Measurements from ENCODE around the gene THAP4. TPM values are rescaled to one million over a fixed set of nuclear protein-coding genes. Genes with fewer than 3 reads are reported as not detected.
"Not testable (repeated sequence)": the region's sequence is repeated elsewhere in the genome, so short reads cannot be mapped to it uniquely, and the experiment has no call there.

THAP4 gene
- total RNA-seq, 1 donor from 2014 or later, result 84.5 TPM

DNA sequence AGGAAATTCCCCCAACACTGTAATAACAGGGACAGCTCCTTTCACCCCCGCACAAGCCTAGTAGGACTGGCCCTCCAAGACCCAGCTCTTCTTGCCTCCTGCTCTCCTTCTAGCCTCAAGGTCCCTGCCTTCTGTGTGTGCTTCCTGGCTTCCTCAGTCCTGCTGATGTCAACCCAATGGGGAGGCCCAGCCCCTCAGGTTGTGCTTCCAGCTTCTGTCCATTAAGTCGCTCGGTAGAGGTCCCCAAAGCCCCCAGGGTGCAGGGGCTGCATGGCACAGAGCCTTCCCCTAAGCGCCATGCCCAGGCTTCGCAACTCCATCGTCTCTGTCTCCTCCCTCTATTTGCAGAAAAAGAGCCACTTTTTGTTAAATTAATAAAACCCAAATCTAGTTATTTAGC is 39.4 kb downstream of the THAP4 start:
- ATAC-seq, result no peak
- no peak for DNase-seq
- intact Hi-C loops (cut with micrococcal nuclease), result no loop called here

- ATAC-seq (no peak), DNase-seq (no peak)
- intact Hi-C loops (cut with micrococcal nuclease), result no loop called here
These were observed 41.3 kb downstream of the THAP4 start for GRCh38 chr2:241595600-241596140.

DNA sequence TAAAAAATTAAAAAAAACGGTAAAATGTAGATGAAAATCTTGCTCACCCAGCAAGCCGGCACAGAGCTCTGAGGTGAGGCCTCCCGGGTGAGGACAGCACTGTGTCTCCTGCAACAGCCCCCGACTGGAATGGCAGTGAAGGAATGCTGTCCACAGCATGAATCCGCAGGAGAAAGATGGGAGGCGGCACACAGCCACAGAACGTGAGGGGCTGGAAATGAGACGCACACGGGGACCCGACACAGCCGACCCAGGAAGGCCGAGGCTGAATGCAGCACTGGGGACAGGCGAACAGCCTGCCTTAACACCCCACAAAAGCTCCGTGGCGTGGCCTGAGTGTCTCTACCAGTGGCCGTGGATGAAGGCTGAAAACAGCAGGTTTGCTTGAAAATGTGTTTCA is 43.7 kb downstream of the THAP4 start:
- intact Hi-C loops (cut with micrococcal nuclease), result no loop called here
- no peak for DNase-seq
- no peak for ATAC-seq

DNA sequence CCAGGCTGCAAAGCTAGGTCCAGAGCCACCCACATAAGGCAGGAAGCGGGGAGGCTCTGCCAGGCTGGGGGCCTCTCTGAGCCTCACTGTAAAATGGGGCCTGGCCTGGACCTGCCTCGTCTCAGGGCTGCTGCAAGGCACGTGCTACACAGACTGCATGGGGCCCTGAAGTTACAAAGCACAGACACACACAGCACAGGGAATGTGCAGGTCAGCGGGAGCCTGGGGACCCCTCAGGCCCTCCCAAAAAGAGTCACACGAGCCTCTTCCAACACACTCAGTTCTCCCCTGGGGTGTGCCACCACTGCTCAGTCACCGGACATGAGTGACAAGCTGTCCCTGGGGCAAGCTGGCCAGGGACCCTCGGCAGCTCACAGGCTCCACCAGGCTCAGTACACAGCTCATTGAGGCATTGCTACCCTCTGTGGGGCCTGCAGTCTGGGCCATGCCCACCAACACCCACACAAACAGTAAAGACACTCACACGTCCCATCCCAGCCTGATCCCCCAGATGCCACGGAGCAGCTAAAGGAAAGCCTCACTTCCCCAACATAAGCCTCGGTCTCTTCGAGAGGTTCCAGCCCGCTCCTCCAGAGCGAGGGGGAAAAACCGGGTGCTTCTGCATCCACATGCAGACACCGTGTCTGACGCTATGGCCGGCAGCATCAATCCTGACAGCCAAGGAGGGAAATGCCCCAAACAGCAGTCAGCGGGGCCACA is 44.7 kb downstream of the THAP4 start:
- intact Hi-C loops (cut with micrococcal nuclease), result no loop called here
- no peak for ATAC-seq
- no peak for DNase-seq

GRCh38 chr2:241590496-241591455 is 46.2 kb downstream of the THAP4 start:
- intact Hi-C loops (cut with micrococcal nuclease); DNase-seq; ATAC-seq: not testable (repeated sequence)

GRCh38 chr2:241589863-241590262 is 47.1 kb downstream of the THAP4 start:
- DNase-seq; intact Hi-C loops (cut with micrococcal nuclease); ATAC-seq: not testable (repeated sequence)

- no peak for ATAC-seq
- intact Hi-C loops (cut with micrococcal nuclease), result no loop called here
- DNase-seq, result no peak
These were observed 50.2 kb downstream of the THAP4 start for GRCh38 chr2:241586564-241587264.

GRCh38 chr2:241584436-241584835 is 52.5 kb downstream of the THAP4 start:
- no peak for DNase-seq
- ATAC-seq, result no peak
- intact Hi-C loops (cut with micrococcal nuclease), result no loop called here

GRCh38 chr2:241582806-241583205 is 54.2 kb downstream of the THAP4 start:
- ATAC-seq (no peak), DNase-seq (no peak)
- intact Hi-C loops (cut with micrococcal nuclease), result no loop called here

GRCh38 chr2:241582328-241582727 is 54.6 kb downstream of the THAP4 start:
- no peak for DNase-seq
- intact Hi-C loops (cut with micrococcal nuclease), result no loop called here
- ATAC-seq, result no peak

DNA sequence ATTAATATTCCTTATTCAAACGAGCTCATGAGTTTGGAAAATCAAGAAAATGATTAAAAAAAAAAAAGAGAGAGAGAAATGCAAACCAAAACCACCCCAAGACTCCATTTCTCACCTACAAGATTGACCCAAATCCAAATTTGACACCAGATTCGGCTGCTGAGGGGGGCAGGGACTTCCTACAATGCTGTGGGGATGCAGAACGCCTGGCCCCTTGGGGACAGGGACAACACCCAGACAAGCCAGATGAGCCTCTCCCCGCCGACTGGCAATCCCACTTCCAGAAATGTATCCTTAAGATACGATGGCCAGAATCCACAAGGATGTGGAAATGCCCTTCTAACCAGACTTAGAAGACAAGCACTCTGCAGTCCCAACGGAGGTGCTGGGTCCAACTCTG is 57.7 kb downstream of the THAP4 start:
- intact Hi-C loops (cut with micrococcal nuclease), result no loop called here
- no peak for ATAC-seq
- no peak for DNase-seq

DNA sequence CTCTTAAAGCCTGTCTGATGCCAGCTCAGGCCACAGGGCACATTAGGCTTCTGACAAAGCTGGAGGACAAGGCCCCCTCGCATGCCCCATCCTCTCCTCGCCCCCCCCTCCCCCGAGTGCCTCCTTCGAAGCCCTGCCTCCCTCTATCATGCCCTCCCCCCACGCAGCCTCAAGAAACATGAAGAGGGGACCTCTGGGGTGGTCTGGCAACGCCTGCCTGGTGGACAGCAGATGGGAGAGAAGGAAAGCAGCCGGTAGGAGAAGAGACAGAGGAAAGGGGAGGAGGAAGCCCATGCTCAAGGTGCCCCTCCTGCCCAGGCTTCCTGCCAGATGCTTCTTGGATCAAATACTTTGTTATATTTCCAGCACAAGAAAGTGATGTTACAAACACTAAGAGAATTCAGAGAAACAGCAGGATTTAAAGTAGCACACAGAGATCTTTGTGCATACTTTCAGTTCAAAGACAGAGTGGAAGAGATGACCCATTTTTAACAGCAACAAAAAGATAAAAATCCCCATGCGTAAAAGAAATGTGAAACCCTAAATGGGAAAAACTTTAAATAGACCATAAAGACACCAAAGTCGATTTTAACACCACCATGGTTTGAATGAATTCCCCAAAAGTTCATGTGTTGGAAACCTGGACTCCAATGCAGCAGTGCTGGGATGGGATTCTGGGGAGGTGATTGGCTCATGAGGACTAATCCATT is 59.4 kb downstream of the THAP4 start:
- intact Hi-C loops (cut with micrococcal nuclease), result no loop called here
- DNase-seq (no peak), ATAC-seq (no peak)

DNA sequence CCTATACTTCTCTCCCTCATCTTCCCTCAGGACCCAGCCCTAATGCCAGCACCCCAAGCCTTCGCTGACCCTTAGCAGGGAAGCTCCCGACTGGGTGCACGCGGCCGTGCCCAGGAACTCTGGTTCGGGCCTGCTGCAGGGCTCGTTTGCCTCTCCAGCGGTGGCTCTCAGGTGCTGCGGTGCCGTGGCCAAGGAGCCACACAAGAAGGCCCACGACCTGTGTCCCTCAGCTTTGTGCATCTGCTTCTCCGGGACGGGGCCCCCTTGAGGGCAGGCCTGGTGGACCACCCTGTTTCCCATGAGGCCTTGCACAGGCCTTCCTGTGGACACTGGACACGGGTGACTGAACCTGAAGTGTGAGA is 60.7 kb downstream of the THAP4 start:
- intact Hi-C loops (cut with micrococcal nuclease), result no loop called here
- ATAC-seq (no peak), DNase-seq (no peak)

- ATAC-seq (no peak), DNase-seq (no peak)
- intact Hi-C loops (cut with micrococcal nuclease), result no loop called here
These were observed 61.2 kb downstream of the THAP4 start for GRCh38 chr2:241575624-241576292.

DNA sequence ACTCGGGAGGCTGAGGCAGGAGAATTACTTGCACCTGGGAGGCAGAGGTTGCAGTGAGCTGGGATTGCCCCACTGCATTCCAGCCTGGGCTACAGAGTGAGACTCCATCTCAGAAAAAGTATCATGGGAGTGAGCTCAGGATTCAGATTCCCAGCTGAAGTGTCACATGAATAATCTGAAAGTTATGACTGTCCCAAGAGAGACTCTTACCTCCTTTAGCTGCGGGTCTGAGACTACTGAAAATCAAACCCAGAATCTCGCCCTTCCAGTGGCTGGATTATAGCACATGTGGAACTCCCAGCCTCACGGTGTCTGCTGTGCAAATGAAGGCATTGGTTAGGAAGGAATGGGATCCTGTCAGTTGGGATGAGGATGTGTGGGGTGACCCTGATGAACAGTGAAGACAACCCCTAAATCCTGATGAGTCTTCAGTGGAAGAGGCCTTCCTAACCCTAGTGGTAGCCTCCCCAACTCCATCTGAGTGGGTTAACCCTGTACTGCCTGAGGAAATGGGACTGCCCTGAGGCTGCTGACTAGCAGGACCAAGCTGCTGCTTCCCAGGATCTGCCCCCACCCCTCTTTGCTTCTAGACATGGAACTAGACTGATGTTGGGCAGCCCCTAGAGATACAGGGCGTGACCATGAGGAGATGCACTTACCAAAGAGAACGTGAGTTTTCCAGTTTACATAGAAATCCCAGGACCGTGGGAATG is 61.9 kb downstream of the THAP4 start:
- ATAC-seq (no peak), DNase-seq (no peak)
- intact Hi-C loops (cut with micrococcal nuclease), result no loop called here

DNA sequence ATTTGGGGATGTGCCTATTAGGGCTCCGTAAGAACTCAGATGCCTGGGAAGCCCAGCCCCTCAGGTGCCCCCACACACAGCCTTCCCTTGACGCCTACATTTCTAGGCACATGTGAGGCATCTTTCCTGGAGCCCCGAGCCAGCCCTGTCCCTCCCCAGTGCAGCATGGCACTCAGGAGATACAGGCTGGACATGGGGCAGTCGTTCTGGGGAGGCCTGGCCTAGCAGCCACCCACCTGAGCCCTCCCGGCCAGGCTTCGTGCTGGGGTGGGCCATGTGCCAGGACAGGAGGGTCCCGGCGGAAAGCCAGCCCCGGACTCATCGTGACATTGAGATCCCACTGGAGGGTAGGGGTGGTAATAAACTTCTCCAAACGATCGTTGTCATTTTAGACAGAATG is 63.2 kb downstream of the THAP4 start:
- DNase-seq, result no peak
- ATAC-seq, result no peak
- intact Hi-C loops (cut with micrococcal nuclease), result no loop called here

GRCh38 chr2:241572915-241573651 is 63.9 kb downstream of the THAP4 start:
- ATAC-seq; DNase-seq; intact Hi-C loops (cut with micrococcal nuclease): not testable (repeated sequence)
